Measurements from ENCODE around the gene TMEM44. TPM values are rescaled to one million over a fixed set of nuclear protein-coding genes. Genes with fewer than 3 reads are reported as not detected.

The TMEM44 gene
- total and polyA plus RNA-seq, 11 donors: 3.8 to 8.5 (median 4.7) TPM

DNA sequence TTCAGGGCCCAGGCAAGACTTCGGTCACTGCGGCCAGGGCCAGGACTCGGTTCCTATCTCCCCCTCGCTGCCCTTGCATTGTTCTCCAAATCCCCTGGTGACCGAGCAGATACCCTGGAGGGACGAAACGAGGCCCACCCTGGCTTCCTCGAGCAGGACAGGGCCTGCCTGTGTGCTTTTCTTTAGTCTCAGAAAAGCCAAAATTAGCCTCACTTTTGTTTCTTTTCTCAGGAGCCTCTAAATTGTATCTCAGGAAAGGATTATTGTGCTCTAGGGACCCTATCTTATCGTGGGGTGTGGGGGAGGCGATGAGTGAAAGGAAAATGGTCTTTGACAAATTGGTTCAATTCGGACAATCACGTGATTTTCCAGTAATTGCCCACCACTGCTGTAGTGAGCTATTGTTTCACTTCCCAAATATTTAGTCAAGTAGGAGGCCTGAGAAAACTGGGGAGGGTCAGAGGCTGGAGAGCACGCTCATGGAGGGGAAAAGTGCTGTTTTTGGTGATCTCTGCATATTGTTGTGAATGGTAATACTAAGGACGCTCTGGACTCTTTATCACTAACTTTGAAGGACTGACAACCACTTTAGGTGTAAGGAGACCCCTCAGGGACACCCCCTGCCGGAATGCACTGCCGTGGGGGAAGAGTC, 61.6 kb downstream of the TMEM44 start:
- WGBS, 4 donors: 46 to 63% (median 50%) methylated on average over 15 to 16 of the region's 16 CpGs
- TF ChIP-seq, protein P1, sequence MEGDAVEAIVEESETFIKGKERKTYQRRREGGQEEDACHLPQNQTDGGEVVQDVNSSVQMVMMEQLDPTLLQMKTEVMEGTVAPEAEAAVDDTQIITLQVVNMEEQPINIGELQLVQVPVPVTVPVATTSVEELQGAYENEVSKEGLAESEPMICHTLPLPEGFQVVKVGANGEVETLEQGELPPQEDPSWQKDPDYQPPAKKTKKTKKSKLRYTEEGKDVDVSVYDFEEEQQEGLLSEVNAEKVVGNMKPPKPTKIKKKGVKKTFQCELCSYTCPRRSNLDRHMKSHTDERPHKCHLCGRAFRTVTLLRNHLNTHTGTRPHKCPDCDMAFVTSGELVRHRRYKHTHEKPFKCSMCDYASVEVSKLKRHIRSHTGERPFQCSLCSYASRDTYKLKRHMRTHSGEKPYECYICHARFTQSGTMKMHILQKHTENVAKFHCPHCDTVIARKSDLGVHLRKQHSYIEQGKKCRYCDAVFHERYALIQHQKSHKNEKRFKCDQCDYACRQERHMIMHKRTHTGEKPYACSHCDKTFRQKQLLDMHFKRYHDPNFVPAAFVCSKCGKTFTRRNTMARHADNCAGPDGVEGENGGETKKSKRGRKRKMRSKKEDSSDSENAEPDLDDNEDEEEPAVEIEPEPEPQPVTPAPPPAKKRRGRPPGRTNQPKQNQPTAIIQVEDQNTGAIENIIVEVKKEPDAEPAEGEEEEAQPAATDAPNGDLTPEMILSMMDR (IDR thresholded peaks at IDR 0.05): no peak
- Histone ChIP-seq H3K9me3 (no peaks in the 10 kb centered on the region), H3K27ac (peak overlapping the region; percentile 55 to 91 (median 86)), H3K4me1 (peaks cover 0 to 68% (median 31%) of the 10 kb centered on the region in 12 donors), H3K4me3 (peak overlapping the region in 4 of 12 donors; percentile 0 to 19 (median 12)), H3K27me3 (no peaks in the 10 kb centered on the region), H3K36me3 (no peaks in the 10 kb centered on the region)
- intact Hi-C loops (cut with DNase I): loop anchor here (2.0 to 5.0 kb wide), 5 partner anchors 44 to 99 kb away; partner anchors contain the start of gene ATP13A3 (in 5 of the 10)
- peak in 2 of 4 donors; percentile 14 to 27 for ATAC-seq
- peak in 2 of 5 donors; percentile 45 to 67 for DNase-seq

DNA sequence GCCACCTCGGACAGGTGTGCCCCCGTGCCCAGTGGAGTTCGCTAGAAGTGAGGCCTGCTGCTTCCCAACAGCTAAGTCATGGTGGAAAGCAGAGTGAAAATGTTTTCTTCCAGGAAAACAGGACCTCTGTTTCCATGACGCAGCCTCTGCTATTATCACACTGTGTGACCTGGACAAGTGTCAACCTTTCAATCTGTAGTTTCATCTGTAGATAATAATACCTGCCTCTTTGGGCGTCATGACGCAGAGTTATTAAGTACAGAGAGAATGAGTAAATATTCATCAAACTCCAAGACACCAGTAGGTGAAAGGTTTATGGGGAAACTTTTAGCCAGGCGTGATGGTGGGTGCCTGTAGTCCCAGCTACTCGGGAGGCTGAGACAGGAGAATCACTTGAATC, 62.3 kb downstream of the TMEM44 start:
- no peaks in the 10 kb centered on the region for H3K9me3 ChIP-seq
- no peak for TF ChIP-seq POLR2A (IDR thresholded peaks at IDR 0.05)
- TF ChIP-seq, protein P1 (IDR thresholded peaks at IDR 0.05): no peak
- peak overlapping the region in 11 of 12 donors; percentile 71 to 91 (median 86) for H3K27ac ChIP-seq
- WGBS, 4 donors: 93 to 96% (median 95%) methylated on average over 8 of the region's 8 CpGs
- intact Hi-C loops (cut with DNase I): loop anchor here in 8 of 10 donors (5.0 kb wide), 4 partner anchors 44 to 99 kb away; partner anchors contain the start of gene ATP13A3 (in 5 of the 8)
- no peaks in the 10 kb centered on the region for H3K36me3 ChIP-seq
- no peak overlapping the region for H3K4me3 ChIP-seq
- peaks cover 0 to 3% (median 0%) of the 10 kb centered on the region in 9 donors for H3K27me3 ChIP-seq
- ATAC-seq (no peak), DNase-seq (no peak)
- H3K4me1 ChIP-seq: peaks cover 0 to 63% (median 31%) of the 10 kb centered on the region in 12 donors

DNA sequence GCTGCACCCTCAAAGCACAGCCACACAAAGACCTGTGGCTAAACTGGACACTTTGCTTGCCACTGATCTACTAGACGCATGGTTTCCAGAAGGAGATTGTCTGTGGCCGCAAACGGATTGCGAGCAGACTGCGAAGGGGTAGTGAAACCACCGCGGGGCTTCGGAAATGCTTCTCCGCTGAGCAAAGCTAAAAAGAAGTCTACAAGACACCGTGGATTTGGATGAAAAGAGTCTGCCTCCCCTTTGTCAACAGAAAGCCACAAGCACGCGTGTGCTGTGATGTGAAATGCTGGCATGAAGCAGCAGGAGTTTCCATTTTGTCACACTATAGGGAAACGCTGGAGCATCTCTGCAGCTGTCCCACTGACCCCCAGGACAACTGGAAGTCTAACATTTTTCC, 63.0 kb downstream of the TMEM44 start:
- H3K27ac ChIP-seq: peak overlapping the region in 8 of 12 donors; percentile 71 to 91 (median 86)
- intact Hi-C loops (cut with DNase I): loop anchor here in 8 of 10 donors (5.0 kb wide), 4 partner anchors 43 to 98 kb away; partner anchors contain the start of gene ATP13A3 (in 5 of the 8)
- 89 to 100% (median 94%) methylated on average over 13 of the region's 13 CpGs for WGBS, 4 donors

DNA sequence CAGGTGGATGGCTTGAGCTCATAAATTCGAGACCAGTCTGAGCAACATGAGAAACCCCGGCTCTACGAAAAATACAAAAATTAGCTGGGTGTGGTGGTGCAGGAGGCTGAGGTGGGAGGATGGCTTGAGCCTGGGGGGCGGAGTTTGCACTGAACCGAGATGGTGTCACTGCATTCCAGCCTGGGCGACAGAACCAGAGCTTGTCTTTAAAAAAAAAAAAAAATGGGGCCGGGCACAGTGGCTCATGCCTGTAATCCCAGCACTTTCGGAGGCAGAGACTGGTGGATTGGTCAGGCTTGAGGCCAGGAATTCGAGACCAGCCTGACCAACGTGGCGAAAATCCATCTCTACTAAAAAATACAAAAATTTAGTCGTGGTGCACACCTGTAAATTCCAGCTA, 64.0 kb downstream of the TMEM44 start:
- Histone ChIP-seq H3K36me3 (no peaks in the 10 kb centered on the region), H3K4me1 (peaks cover 0 to 47% (median 27%) of the 10 kb centered on the region in 12 donors), H3K4me3 (no peak overlapping the region), H3K9me3 (no peaks in the 10 kb centered on the region), H3K27me3 (peaks cover 0 to 3% (median 0%) of the 10 kb centered on the region in 9 donors), H3K27ac (no peak overlapping the region)
- TF ChIP-seq POLR2A (IDR thresholded peaks at IDR 0.05): no peak
- no peak for DNase-seq
- no peak for ATAC-seq
- intact Hi-C loops (cut with DNase I): no loop called here
- 93 to 98% (median 96%) methylated on average over 12 of the region's 12 CpGs for WGBS, 4 donors

More for the DNA sequence above, 63.0 kb downstream of the TMEM44 start:
- TF ChIP-seq, protein P1 (IDR thresholded peaks at IDR 0.05): no peak
- no peak for TF ChIP-seq POLR2A (IDR thresholded peaks at IDR 0.05)
- Histone ChIP-seq H3K4me1 (peaks cover 0 to 56% (median 29%) of the 10 kb centered on the region in 12 donors), H3K36me3 (no peaks in the 10 kb centered on the region), H3K27me3 (peaks cover 0 to 3% (median 0%) of the 10 kb centered on the region in 9 donors), H3K4me3 (no peak overlapping the region), H3K9me3 (no peaks in the 10 kb centered on the region)
- DNase-seq (no peak), ATAC-seq (no peak)

All from heart left ventricle (tissue), 16 donors.